Measurements from ENCODE around the gene MARCHF2.

MARCHF2 gene

GRCh38 chr19:8473648-8474476, 60.8 kb downstream of the MARCHF2 start:
- no peak for DNase-seq (ENCODE audit: low read depth in 2 of 2, low spot score in 1 of 2)

GRCh38 chr19:8475005-8475404, 61.9 kb downstream of the MARCHF2 start:
- no peak for DNase-seq (ENCODE audit: low read depth in 2 of 2, low spot score in 1 of 2)

DNA sequence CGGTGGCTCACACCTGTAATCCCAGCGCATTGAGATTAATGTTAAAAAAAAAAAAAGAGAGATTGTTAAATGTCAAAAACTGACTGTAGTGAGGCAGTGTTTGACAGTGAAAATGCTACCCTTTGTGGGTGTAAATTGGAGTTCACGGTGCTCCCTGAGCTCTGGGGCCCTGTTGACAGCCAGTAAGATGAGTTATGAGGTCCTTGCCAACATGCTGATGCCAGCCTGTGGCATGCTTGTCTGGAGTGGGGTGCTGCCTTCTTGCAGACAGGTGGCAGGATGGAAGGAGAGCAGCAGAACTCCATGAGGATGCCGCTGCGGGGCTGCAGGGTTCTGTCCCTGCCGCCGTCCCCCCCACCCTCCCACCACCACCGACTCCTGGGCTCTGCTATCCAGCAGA, 63.4 kb downstream of the MARCHF2 start:
- no peak for DNase-seq (ENCODE audit: low read depth in 2 of 2, low spot score in 1 of 2)

- DNase-seq (ENCODE audit: low read depth in 2 of 2, low spot score in 1 of 2): no peak
Measured at GRCh38 chr19:8477889-8478288, 64.8 kb downstream of the MARCHF2 start.

DNA sequence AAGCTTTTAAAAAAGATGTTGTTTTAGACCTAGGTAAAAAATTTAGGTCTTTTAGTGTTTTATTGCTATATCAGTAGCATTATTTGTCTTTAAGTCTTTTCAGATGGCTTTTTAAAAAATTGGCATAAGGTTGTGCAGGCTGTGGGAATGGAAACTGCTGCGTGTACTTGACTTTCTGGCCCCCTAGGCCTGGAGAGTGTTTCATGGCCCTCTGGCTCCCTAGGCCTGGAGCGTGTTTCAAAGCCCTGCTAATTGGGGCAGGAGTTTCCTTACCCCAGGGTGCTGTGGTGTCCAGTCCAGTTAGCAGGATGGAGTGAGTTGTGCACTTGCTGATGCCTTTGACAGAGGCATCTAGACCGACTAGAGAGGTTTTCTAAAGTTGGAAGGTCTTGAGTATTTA, 65.5 kb downstream of the MARCHF2 start:
- DNase-seq (ENCODE audit: low read depth in 2 of 2, low spot score in 1 of 2): no peak

GRCh38 chr19:8481201-8481600, 68.1 kb downstream of the MARCHF2 start:
- no peak for DNase-seq (ENCODE audit: low read depth in 2 of 2, low spot score in 1 of 2)

GRCh38 chr19:8481616-8482015, 68.5 kb downstream of the MARCHF2 start:
- no peak for DNase-seq (ENCODE audit: low read depth in 2 of 2, low spot score in 1 of 2)

GRCh38 chr19:8482696-8483095, 69.6 kb downstream of the MARCHF2 start:
- no peak for DNase-seq (ENCODE audit: low read depth in 2 of 2, low spot score in 1 of 2)

DNA sequence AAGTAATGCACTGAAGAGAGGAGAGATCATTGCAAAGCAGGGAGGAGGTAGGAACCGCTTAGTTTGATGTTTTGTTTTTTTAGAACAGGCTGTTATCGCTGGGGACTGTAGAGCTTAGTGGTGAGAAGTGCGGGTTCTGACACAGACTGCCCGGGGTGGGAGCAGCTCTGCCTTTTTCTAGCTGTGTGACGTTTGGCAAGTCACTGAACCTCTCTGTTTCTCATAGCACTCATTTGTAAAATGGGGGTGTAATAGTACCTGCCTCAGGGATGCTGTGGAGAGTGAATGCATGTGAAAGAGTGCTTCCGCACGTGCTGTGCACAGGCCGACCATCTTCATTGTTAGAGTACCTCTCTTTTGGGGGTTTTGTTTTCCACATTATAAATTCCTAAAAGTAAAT, 70.1 kb downstream of the MARCHF2 start:
- DNase-seq (ENCODE audit: low read depth in 2 of 2, low spot score in 1 of 2): no peak

GRCh38 chr19:8484331-8484894, 71.3 kb downstream of the MARCHF2 start:
- no peak for DNase-seq (ENCODE audit: low read depth in 2 of 2, low spot score in 1 of 2)

GRCh38 chr19:8485561-8486371, 72.7 kb downstream of the MARCHF2 start:
- DNase-seq (ENCODE audit: low read depth in 2 of 2, low spot score in 1 of 2): no peak

GRCh38 chr19:8486661-8487136, 73.6 kb downstream of the MARCHF2 start:
- no peak for DNase-seq (ENCODE audit: low read depth in 2 of 2, low spot score in 1 of 2)

DNA sequence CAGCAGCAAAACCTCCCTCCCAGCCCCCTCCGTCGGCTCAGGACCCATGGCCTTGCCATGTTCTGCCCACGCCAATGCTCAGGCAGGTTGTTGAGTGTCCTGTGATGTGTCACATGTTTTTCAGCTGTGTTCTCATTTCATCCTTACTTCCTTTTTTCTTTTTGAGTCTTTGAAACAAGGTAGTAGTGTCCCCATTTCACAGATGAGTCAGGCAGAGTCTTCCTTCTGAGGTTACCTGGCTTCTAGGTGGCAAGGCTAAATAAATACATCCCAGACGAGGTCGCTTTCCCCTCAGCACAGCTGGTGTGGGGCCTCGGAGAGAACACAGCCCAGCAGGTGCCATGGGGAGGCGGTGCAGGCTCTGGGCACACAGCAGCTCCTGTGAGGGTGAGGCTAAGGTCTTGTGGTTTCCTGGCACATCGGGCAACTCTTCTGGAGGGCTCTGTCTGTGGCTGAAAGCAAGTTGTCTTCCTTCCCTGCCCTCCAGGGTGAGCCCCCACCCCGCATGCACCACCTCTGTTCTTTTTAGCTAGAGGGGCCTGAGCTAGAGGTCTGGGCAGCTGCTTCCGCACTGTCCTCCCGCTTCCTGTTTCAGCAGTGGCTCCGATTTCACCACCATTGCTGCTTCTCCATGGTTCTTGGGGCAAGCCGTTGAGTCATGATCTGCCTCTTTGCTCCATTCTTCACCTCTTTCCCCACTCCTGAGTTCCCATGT, 74.2 kb downstream of the MARCHF2 start:
- peak in 1 of 2 donors; percentile 27 for DNase-seq (ENCODE audit: low read depth in 2 of 2, low spot score in 1 of 2)

DNA sequence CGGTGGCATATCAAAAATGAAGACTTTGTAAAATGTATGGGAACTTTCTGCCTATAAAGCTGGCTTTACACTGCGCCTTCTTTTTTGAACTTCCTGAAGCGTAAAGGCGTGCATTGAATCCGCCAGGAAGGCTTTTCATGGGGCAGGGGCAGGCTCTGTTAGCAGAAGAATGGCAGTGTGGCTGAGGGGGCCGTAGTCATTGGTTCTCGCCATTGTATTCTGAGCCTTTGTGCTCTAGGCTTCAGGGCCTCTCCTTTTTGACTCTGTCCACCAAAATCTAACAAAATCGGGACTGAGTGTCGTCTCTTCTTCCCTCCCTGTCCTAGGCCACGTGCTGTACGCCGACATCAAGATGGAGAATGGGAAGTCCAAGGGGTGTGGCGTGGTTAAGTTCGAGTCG, 75.3 kb downstream of the MARCHF2 start:
- no peak for DNase-seq (ENCODE audit: low read depth in 2 of 2, low spot score in 1 of 2)
